ENCODE measurements around the gene MRPL34. TPM values are rescaled to one million over a fixed set of nuclear protein-coding genes. Genes with fewer than 3 reads are reported as not detected.

Gene MRPL34
- total RNA-seq, 1 experiment from 2014 or later = 65.8 TPM

DNA sequence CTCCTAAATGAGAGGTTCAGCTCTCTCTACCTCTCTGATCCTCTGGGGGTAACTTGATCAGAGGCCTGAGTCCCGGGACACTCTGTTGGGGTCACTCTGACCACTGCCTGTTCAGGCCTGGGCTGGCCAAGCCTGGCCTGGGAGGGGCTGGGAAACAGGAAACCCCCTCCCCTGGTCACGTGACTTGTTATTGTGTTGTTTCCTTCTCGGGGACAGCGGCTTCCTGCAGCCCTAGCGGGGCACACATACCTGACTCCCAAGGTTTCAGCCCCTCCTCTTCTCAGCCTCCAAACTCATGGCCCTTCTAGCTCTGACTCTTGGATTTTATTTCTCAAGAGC is 41.1 kb upstream of the MRPL34 start, which contains the start of gene USHBP1:
Gene USHBP1, minus strand, starts transcription at position 105 of the 339 bp plus-strand sequence. CDS start 446 bp downstream, outside the sequence.
- no peaks in the 10 kb centered on the region for H3K27me3 Mint-ChIP-seq (ENCODE audit: insufficient read depth, unreplicated experiment)
- H3K9me3 Mint-ChIP-seq (ENCODE audit: unreplicated experiment) = peaks cover 7% of the 10 kb centered on the region
- no TSS peak for BruUV-seq (replicated peaks)
- intact Hi-C loops (cut with micrococcal nuclease) = no loop called here
- H3K4me3 Mint-ChIP-seq (ENCODE audit: unreplicated experiment) = no peak within 1 kb of the TSS
- no peak for DNase-seq (ENCODE audit: unreplicated experiment)
- ChIA-PET CTCF (interaction anchor here (0.6 to 1.1 kb wide), 4 partner anchors 10 to 594 kb away, joined by 3 to 5 read pairs (median 4); no protein-coding TSS in a partner anchor), POLR2A (interaction anchor here (1.4 kb wide), 1 partner anchor 30 kb away, joined by 5 read pairs; no protein-coding TSS in a partner anchor)
- TF ChIP-seq, protein P1, sequence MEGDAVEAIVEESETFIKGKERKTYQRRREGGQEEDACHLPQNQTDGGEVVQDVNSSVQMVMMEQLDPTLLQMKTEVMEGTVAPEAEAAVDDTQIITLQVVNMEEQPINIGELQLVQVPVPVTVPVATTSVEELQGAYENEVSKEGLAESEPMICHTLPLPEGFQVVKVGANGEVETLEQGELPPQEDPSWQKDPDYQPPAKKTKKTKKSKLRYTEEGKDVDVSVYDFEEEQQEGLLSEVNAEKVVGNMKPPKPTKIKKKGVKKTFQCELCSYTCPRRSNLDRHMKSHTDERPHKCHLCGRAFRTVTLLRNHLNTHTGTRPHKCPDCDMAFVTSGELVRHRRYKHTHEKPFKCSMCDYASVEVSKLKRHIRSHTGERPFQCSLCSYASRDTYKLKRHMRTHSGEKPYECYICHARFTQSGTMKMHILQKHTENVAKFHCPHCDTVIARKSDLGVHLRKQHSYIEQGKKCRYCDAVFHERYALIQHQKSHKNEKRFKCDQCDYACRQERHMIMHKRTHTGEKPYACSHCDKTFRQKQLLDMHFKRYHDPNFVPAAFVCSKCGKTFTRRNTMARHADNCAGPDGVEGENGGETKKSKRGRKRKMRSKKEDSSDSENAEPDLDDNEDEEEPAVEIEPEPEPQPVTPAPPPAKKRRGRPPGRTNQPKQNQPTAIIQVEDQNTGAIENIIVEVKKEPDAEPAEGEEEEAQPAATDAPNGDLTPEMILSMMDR (IDR thresholded peaks at IDR 0.05; ENCODE audit: unreplicated experiment) = no peak
- H3K36me3 Mint-ChIP-seq (ENCODE audit: insufficient read depth, unreplicated experiment) = peaks cover 15% of the 10 kb centered on the region
- no peak within 1 kb of the TSS for H3K27ac Mint-ChIP-seq (ENCODE audit: low read depth, unreplicated experiment)
- H3K4me1 Mint-ChIP-seq (ENCODE audit: insufficient read depth, unreplicated experiment) = peaks cover 12% of the 10 kb centered on the region

DNA sequence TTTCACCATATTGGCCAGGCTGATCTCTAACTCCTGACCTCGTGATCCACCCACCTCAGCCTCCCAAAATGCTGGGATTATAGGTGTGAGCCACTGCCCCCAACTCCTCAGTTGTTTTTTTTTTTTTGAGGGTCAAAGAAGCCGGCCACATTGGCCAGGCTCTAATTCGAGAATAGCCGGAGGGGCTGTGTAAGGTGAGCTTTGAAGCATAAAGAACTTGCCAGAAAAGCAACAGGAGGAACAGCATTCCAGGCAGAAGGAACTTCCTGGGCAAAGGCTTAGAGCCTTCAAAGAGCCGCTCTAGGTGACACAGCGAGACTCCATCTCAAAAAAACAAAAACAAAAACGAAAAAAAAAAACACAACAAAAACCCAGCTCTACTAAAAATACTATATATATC is 39.6 kb upstream of the MRPL34 start:
- TF ChIP-seq, protein P1 (IDR thresholded peaks at IDR 0.05; ENCODE audit: unreplicated experiment) = no peak
- no peak for DNase-seq (ENCODE audit: unreplicated experiment)
- H3K27me3 Mint-ChIP-seq (ENCODE audit: insufficient read depth, unreplicated experiment) = no peaks in the 10 kb centered on the region
- H3K4me3 Mint-ChIP-seq (ENCODE audit: unreplicated experiment) = no peak overlapping the region
- peaks cover 7% of the 10 kb centered on the region for H3K9me3 Mint-ChIP-seq (ENCODE audit: unreplicated experiment)
- intact Hi-C loops (cut with micrococcal nuclease) = no loop called here
- peaks cover 7% of the 10 kb centered on the region for H3K4me1 Mint-ChIP-seq (ENCODE audit: insufficient read depth, unreplicated experiment)
- ChIA-PET CTCF (interaction anchor here (0.6 to 1.3 kb wide), 3 partner anchors 13 to 696 kb away, joined by 3 to 4 read pairs (median 3); no protein-coding TSS in a partner anchor), POLR2A (interaction anchor here (1.0 to 2.9 kb wide), 5 partner anchors 11 to 50 kb away, joined by 3 to 21 read pairs (median 9); partner anchors contain the start of genes DDA1, NR2F6 and OCEL1)
- H3K36me3 Mint-ChIP-seq (ENCODE audit: insufficient read depth, unreplicated experiment) = peaks cover 30% of the 10 kb centered on the region
- H3K27ac Mint-ChIP-seq (ENCODE audit: low read depth, unreplicated experiment) = no peak overlapping the region
- BruUV-seq (replicated peaks) = no TSS peak

DNA sequence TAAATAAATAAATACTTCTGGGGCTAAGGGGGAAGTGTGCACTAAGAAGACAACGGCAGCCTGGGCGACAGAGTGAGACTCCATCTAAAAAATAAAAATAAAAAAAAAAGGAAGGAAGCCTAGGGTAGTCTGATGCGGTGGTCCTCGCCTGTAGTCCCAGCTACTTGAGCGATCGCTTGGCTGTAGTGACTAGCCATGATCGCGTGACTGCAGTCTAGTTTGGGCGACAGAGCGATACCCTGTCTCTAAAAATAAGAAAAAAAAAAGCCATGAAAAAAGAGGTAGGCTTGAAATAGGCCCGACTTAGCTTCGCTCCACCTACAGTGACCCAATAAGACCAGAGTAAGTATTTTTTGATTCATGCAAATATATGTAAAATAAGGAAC is 39.1 kb upstream of the MRPL34 start:
- H3K4me3 Mint-ChIP-seq (ENCODE audit: unreplicated experiment) = no peak overlapping the region
- H3K4me1 Mint-ChIP-seq (ENCODE audit: insufficient read depth, unreplicated experiment) = peaks cover 6% of the 10 kb centered on the region
- intact Hi-C loops (cut with micrococcal nuclease) = no loop called here
- CTCF ChIA-PET = interaction anchor here (0.6 to 2.1 kb wide), 3 partner anchors 17 to 696 kb away, joined by 3 to 18 read pairs (median 5); no protein-coding TSS in a partner anchor
- POLR2A ChIA-PET = interaction anchor here (0.6 to 2.9 kb wide), 21 partner anchors 11 to 315 kb away, joined by 3 to 21 read pairs (median 7); partner anchors contain the start of genes ANKLE1, DDA1, MYO9B and NR2F6
- TF ChIP-seq, protein P1 (IDR thresholded peaks at IDR 0.05; ENCODE audit: unreplicated experiment) = no peak
- peak overlapping the region; percentile 93 for H3K27ac Mint-ChIP-seq (ENCODE audit: low read depth, unreplicated experiment)
- H3K9me3 Mint-ChIP-seq (ENCODE audit: unreplicated experiment) = peaks cover 7% of the 10 kb centered on the region
- no TSS peak for BruUV-seq (replicated peaks)
- no peaks in the 10 kb centered on the region for H3K27me3 Mint-ChIP-seq (ENCODE audit: insufficient read depth, unreplicated experiment)
- DNase-seq (ENCODE audit: unreplicated experiment) = no peak
- peaks cover 35% of the 10 kb centered on the region for H3K36me3 Mint-ChIP-seq (ENCODE audit: insufficient read depth, unreplicated experiment)

DNA sequence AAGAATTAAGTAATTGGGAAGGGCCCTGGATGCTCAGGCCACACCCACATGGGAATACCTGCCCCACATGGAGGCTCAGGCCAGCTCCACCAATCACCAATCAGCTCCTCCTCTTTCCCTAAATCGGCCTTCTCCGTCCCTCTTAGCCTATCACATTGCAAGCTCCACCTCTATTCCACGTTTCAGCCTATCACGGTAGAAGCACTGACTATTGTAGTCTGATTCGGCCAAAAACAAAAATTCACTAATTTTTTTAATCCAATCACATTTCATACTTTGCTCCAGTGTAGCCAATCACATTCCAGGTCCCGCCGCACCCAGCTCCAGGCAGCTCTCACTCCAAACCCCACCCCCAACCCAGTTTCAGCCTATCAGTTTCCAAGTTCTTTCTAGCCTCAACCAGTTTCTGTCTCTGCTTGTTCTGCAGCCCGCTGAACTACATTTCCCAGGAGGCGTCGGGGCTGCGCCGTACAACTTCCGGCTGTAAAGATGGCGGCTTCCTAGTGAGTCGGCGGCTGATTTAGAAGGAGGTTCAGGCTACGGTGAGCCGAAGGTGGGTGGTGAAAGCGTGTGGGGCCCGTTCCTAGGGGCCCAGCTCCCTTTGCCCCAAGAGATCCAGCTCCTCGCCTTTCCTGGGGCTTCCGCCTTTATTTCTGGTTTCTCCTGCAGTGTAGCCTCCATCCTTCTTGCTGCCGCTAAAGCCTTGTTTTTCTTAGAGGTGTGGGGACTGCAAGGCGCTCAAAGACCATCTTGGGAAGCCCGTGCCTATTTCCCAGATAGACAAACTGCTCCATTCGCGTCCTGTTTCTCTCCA is 38.5 kb upstream of the MRPL34 start, which contains the start of gene BABAM1:
Gene BABAM1, plus strand, starts transcription at position 469 of the 814 bp plus-strand sequence. CDS start 1,364 bp downstream, outside the sequence.
- H3K27me3 Mint-ChIP-seq (ENCODE audit: insufficient read depth, unreplicated experiment) = no peaks in the 10 kb centered on the region
- POLR2A ChIA-PET = interaction anchor here (0.6 to 2.9 kb wide), 24 partner anchors 12 to 315 kb away, joined by 3 to 21 read pairs (median 6); partner anchors contain the start of genes ANKLE1, DDA1, MVB12A and MYO9B
- CTCF ChIA-PET = interaction anchor here (0.6 to 2.1 kb wide), 5 partner anchors 14 to 531 kb away, joined by 3 to 18 read pairs (median 5); partner anchors contain the start of gene ANKLE1
- intact Hi-C loops (cut with micrococcal nuclease) = no loop called here
- peaks cover 7% of the 10 kb centered on the region for H3K9me3 Mint-ChIP-seq (ENCODE audit: unreplicated experiment)
- TF ChIP-seq, protein P1 (IDR thresholded peaks at IDR 0.05; ENCODE audit: unreplicated experiment) = no peak
- peaks cover 6% of the 10 kb centered on the region for H3K4me1 Mint-ChIP-seq (ENCODE audit: insufficient read depth, unreplicated experiment)
- H3K27ac Mint-ChIP-seq (ENCODE audit: low read depth, unreplicated experiment) = peak within 1 kb of the TSS; percentile 93
- peaks cover 41% of the 10 kb centered on the region for H3K36me3 Mint-ChIP-seq (ENCODE audit: insufficient read depth, unreplicated experiment)
- BruUV-seq (replicated peaks) = no TSS peak
- H3K4me3 Mint-ChIP-seq (ENCODE audit: unreplicated experiment) = peak within 1 kb of the TSS; percentile 84
- peak; percentile 99 for DNase-seq (ENCODE audit: unreplicated experiment)
